BLaER1 (cell line): ENCODE measurements around the gene RFX2.

ENCODE experiments used
- H3K27ac ChIP-seq: shearing (Covaris generic); formaldehyde crosslinking; 2 replicates; pipeline ENCODE4 v1.8.1; 2022
- H3K27me3 ChIP-seq: shearing (Covaris generic); formaldehyde crosslinking; 2 replicates; pipeline ENCODE4 v1.8.1; 2022
- H3K36me3 ChIP-seq: shearing (Covaris generic); formaldehyde crosslinking; 2 replicates; pipeline ENCODE4 v1.8.1; 2022
- H3K4me1 ChIP-seq: shearing (Covaris generic); formaldehyde crosslinking; 2 replicates; pipeline ENCODE4 v1.8.1; 2022
- H3K4me2 ChIP-seq: shearing (Covaris generic); formaldehyde crosslinking; 2 replicates; pipeline ENCODE4 v1.8.1; 2022
- H3K4me3 ChIP-seq: shearing (Covaris generic); formaldehyde crosslinking; 2 replicates; pipeline ENCODE4 v1.8.1; 2022
- H3K9ac ChIP-seq: shearing (Covaris generic); formaldehyde crosslinking; 2 replicates; pipeline ENCODE4 v1.8.1; 2022
- H3K9me3 ChIP-seq: shearing (Covaris generic); formaldehyde crosslinking; 2 replicates; pipeline ENCODE4 v1.8.1; 2022
- H4K20me1 ChIP-seq: shearing (Covaris generic); formaldehyde crosslinking; 2 replicates; pipeline ENCODE4 v1.8.1; 2022
- Cebpa-rat ChIP-seq: shearing (Covaris generic); IDR thresholded peaks from 2 replicates; pipeline ENCODE4 v1.8.1; 2022

The RFX2 gene

GRCh38 chr19:6062274-6062673 lies 48.0 kb downstream of the RFX2 start:
- no peak overlapping the region for H3K4me3 ChIP-seq
- H3K4me1 ChIP-seq: peaks cover 26% of the 10 kb centered on the region
- no peak overlapping the region for H3K4me2 ChIP-seq
- TF ChIP-seq Cebpa-rat: no peak
- no peaks in the 10 kb centered on the region for H3K9me3 ChIP-seq
- no peaks in the 10 kb centered on the region for H4K20me1 ChIP-seq
- H3K36me3 ChIP-seq: no peaks in the 10 kb centered on the region
- no peak overlapping the region for H3K27ac ChIP-seq
- H3K9ac ChIP-seq: no peak overlapping the region
- H3K27me3 ChIP-seq: no peaks in the 10 kb centered on the region

GRCh38 chr19:6061376-6062130 lies 48.7 kb downstream of the RFX2 start:
- no peak overlapping the region for H3K27ac ChIP-seq
- no peaks in the 10 kb centered on the region for H4K20me1 ChIP-seq
- no peak overlapping the region for H3K4me2 ChIP-seq
- TF ChIP-seq Cebpa-rat: no peak
- H3K4me3 ChIP-seq: no peak overlapping the region
- H3K27me3 ChIP-seq: no peaks in the 10 kb centered on the region
- H3K4me1 ChIP-seq: peaks cover 19% of the 10 kb centered on the region
- H3K36me3 ChIP-seq: no peaks in the 10 kb centered on the region
- no peaks in the 10 kb centered on the region for H3K9me3 ChIP-seq
- no peak overlapping the region for H3K9ac ChIP-seq

GRCh38 chr19:6060600-6061375 lies 49.5 kb downstream of the RFX2 start:
- TF ChIP-seq Cebpa-rat: no peak
- Histone ChIP-seq H3K27ac (no peak overlapping the region), H3K9me3 (no peaks in the 10 kb centered on the region), H3K36me3 (no peaks in the 10 kb centered on the region), H3K4me3 (no peak overlapping the region), H4K20me1 (no peaks in the 10 kb centered on the region), H3K9ac (no peak overlapping the region), H3K4me2 (no peak overlapping the region), H3K4me1 (peaks cover 12% of the 10 kb centered on the region), H3K27me3 (no peaks in the 10 kb centered on the region)

GRCh38 chr19:6059988-6060599 lies 50.2 kb downstream of the RFX2 start:
- Histone ChIP-seq H3K27ac (no peak overlapping the region), H3K4me1 (peaks cover 6% of the 10 kb centered on the region), H3K4me3 (no peak overlapping the region), H3K36me3 (no peaks in the 10 kb centered on the region), H3K9ac (no peak overlapping the region), H3K9me3 (no peaks in the 10 kb centered on the region), H3K4me2 (no peak overlapping the region; the same call in 1 of the 2 replicates), H4K20me1 (no peaks in the 10 kb centered on the region), H3K27me3 (no peaks in the 10 kb centered on the region)
- TF ChIP-seq Cebpa-rat: no peak

GRCh38 chr19:6059396-6059947 lies 50.8 kb downstream of the RFX2 start:
- no peak for TF ChIP-seq Cebpa-rat
- H3K4me3 ChIP-seq: no peak overlapping the region
- H3K36me3 ChIP-seq: no peaks in the 10 kb centered on the region
- H3K9ac ChIP-seq: no peak overlapping the region
- H3K27ac ChIP-seq: no peak overlapping the region
- H3K9me3 ChIP-seq: no peaks in the 10 kb centered on the region
- peaks cover 6% of the 10 kb centered on the region for H3K4me1 ChIP-seq
- H3K27me3 ChIP-seq: no peaks in the 10 kb centered on the region
- H3K4me2 ChIP-seq: no peak overlapping the region
- H4K20me1 ChIP-seq: no peaks in the 10 kb centered on the region

GRCh38 chr19:6058518-6059201 lies 51.6 kb downstream of the RFX2 start:
- H3K27me3 ChIP-seq: no peaks in the 10 kb centered on the region
- no peaks in the 10 kb centered on the region for H4K20me1 ChIP-seq
- H3K9me3 ChIP-seq: no peaks in the 10 kb centered on the region
- no peak for TF ChIP-seq Cebpa-rat
- no peak overlapping the region for H3K4me3 ChIP-seq
- H3K9ac ChIP-seq: no peak overlapping the region
- H3K27ac ChIP-seq: no peak overlapping the region
- H3K36me3 ChIP-seq: no peaks in the 10 kb centered on the region
- H3K4me2 ChIP-seq: no peak overlapping the region
- H3K4me1 ChIP-seq: peaks cover 6% of the 10 kb centered on the region

- H3K36me3 ChIP-seq: no peaks in the 10 kb centered on the region
- no peak overlapping the region for H3K4me3 ChIP-seq
- H3K4me1 ChIP-seq: peaks cover 6% of the 10 kb centered on the region
- H3K27me3 ChIP-seq: no peaks in the 10 kb centered on the region
- H4K20me1 ChIP-seq: no peaks in the 10 kb centered on the region
- H3K9me3 ChIP-seq: no peaks in the 10 kb centered on the region
- TF ChIP-seq Cebpa-rat: no peak
- H3K9ac ChIP-seq: no peak overlapping the region
- no peak overlapping the region for H3K4me2 ChIP-seq
- no peak overlapping the region for H3K27ac ChIP-seq
These were observed 52.4 kb downstream of the RFX2 start for GRCh38 chr19:6057651-6058517.

GRCh38 chr19:6056801-6057650 lies 53.3 kb downstream of the RFX2 start:
- H3K4me2 ChIP-seq: no peak overlapping the region
- no peak overlapping the region for H3K9ac ChIP-seq
- H3K4me3 ChIP-seq: no peak overlapping the region

More at GRCh38 chr19:6056801-6057650, 53.3 kb downstream of the RFX2 start:
- H3K9me3 ChIP-seq: no peaks in the 10 kb centered on the region
- H3K4me1 ChIP-seq: peaks cover 6% of the 10 kb centered on the region
- H3K27me3 ChIP-seq: no peaks in the 10 kb centered on the region
- TF ChIP-seq Cebpa-rat: no peak
- H4K20me1 ChIP-seq: no peaks in the 10 kb centered on the region
- no peaks in the 10 kb centered on the region for H3K36me3 ChIP-seq
- no peak overlapping the region for H3K27ac ChIP-seq
